Measurements from ENCODE around the gene UTP11.

- no peak for TF ChIP-seq POLR2A (IDR thresholded peaks at IDR 0.05; ENCODE audit: low read length)
- TF ChIP-seq GATA1 (IDR thresholded peaks at IDR 0.05; ENCODE audit: low read depth, low read length): no peak
Measured at GRCh38 chr1:38064197-38064903, 51.8 kb downstream of the UTP11 start.

All from erythroblast (primary cell).